ENCODE results near the gene TTN.

GRCh38 chr2:178689808-178690207 is 117.4 kb downstream of the TTN start:
- no peak for TF ChIP-seq CTCF (IDR thresholded peaks at IDR 0.05)
- no peak for TF ChIP-seq POLR2A (IDR thresholded peaks at IDR 0.05)
- no peak for TF ChIP-seq POLR2AphosphoS5 (IDR thresholded peaks at IDR 0.05)

Measured in breast epithelium (tissue), 3 donors.